ENCODE data around the gene FGF8.

DNA sequence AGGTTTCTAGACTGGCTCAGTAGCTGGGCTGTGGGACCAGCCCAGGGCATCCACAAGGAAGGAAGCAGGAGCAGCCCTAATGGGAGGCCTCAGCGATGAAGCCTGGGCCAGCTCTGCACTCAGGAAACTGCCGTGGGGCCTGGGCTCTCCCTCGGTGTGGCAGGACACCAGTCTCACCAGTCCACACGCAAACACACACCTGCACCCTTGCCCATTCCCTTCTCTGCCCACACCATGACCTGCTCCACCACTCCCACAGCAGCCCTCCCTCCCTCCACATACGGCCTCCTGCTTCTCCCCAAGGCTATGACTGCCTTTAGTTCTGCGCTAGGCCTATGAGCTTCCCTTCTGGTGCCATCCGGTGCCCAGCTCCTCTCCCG lies 7.1 kb downstream of the FGF8 start:
- TF ChIP-seq POLR2A (IDR thresholded peaks at IDR 0.05; ENCODE audit: low read length) (no peak), GATA1 (IDR thresholded peaks at IDR 0.05; ENCODE audit: low read depth, low read length) (no peak)

All from erythroblast (primary cell).